Measurements from ENCODE around the gene MAP3K3. TPM values are rescaled to one million over a fixed set of nuclear protein-coding genes. Genes with fewer than 3 reads are reported as not detected.
A peak's percentile ranks its signal among the peaks of the same experiment; 100 is the strongest.

The MAP3K3 gene
- total RNA-seq, result 81.0 and 91.4 TPM in 2 replicates
- polyA plus RNA-seq, result 47.4 and 56.6 TPM in 2 replicates
- 58.3 and 59.8 TPM in 2 replicates for polyA plus RNA-seq (2011; cell fraction: cytosol; rRNA removed)
- 121 and 129 TPM in 2 replicates for polyA plus RNA-seq (2011; cell fraction: nucleus; rRNA removed)
- polyA plus RNA-seq (2012), result 62.5 and 62.6 TPM in 2 replicates
- 114 and 118 TPM in 2 replicates for polyA minus RNA-seq
- polyA minus RNA-seq (2011; cell fraction: cytosol; rRNA and poly(A)+ RNA removed), result 7.2 TPM
- polyA minus RNA-seq (2011; cell fraction: nucleus; rRNA and poly(A)+ RNA removed), result 90.0 and 101 TPM in 2 replicates
- Bru-seq, nascent RNA, result percentile 84 among the genes with signal in this experiment
- BruChase-seq, experiment 1, labeled RNA remaining after a 6-hour chase, result percentile 87 among the genes with signal in this experiment
- percentile 81 among the genes with signal in this experiment for BruChase-seq, experiment 2, labeled RNA remaining after a 2-hour chase
- long read RNA-seq, full-length matches to known transcripts, result 70 of 145 reads
- long read RNA-seq, partial matches to known transcripts, result 38 of 145 reads
- long read RNA-seq, other reads (novel, unspliced or antisense), result 37 of 145 reads

DNA sequence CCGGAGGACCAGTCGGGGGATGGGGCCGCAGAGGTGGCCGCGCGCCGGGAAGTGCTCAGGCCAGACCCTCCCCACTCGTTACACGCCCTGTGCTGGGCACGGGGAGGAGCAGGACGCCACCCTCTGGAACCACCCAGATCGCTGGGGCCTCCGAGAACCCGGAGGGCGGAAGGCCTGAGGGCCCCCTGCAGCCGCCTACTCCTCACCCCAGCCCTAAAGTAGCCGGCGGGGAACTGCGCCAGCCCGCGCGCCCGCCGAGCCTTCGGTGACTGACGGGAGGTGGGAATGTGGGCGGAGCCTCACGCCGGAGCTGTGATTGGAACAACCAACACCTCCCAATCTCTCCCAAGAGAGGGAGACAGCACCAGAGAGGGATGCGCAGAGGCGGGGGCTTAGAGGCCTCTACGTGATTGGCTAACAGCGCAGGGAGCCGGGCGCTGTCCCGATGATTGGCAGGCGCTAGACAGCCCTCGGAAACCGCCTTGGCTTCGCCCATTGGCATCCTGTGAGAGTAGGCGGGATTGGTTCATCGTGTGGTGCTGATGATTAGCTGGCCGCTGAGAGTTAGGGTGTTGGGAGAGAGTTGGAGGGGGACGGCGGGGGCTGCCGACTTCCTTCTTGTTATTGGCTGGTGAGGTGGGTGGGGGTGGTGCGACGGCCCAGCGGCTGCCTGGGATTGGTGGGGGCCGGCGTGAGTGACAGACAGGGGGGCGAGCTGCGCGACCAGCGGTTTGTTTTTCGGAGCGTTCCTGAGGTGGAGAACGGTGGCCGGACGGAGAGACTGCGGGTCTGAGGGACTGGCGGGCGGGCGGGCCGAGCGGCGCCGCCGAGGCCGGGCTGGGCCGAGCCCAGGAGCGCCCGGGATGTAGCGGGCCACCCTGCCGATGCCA is at the start of gene MAP3K3:
Gene MAP3K3, plus strand, starts transcription at position 734 of the 890 bp plus-strand sequence. CDS start 343 bp downstream, outside the sequence.
- dilution Hi-C loops (cut with MboI; ENCODE audit: extremely low pct_ligation_motif_present, low sequenced_read_pairs), result no loop called here
- no peaks in the 10 kb centered on the region for H3K9me1 ChIP-seq (replicated peaks; ENCODE audit: control insufficient read depth, extremely low read depth, insufficient read depth, low read length)
- peak within 1 kb of the TSS; percentile 71 for H2AFZ ChIP-seq (ENCODE audit: low read depth, low read length)
- peak within 1 kb of the TSS; percentile 78 to 97 (median 80) for H3K4me3 ChIP-seq (replicated peaks in 1 of 3; ENCODE audit: insufficient read depth in 1 of 3, low read depth in 1 of 3, low read length in 3 of 3)
- no peaks in the 10 kb centered on the region for H3K27me3 ChIP-seq (ENCODE audit: control insufficient read depth in 2 of 2, insufficient read depth in 2 of 2, low read length in 2 of 2)
- no peak for TF ChIP-seq FOS (IDR thresholded peaks at IDR 0.05; ENCODE audit: borderline replicate concordance, insufficient read depth, low read length)
- peak; percentile 97 for TF ChIP-seq POLR2AphosphoS5 (IDR thresholded peaks at IDR 0.05; ENCODE audit: insufficient read depth, low read depth, low read length)
- TF ChIP-seq POLR2A (IDR thresholded peaks at IDR 0.05; ENCODE audit: low read depth, low read length), result peak; percentile 93
- no peak for TF ChIP-seq GATA2 (IDR thresholded peaks at IDR 0.05; ENCODE audit: insufficient read depth, insufficient read length, low read depth, low read length)
- TF ChIP-seq, protein P1, sequence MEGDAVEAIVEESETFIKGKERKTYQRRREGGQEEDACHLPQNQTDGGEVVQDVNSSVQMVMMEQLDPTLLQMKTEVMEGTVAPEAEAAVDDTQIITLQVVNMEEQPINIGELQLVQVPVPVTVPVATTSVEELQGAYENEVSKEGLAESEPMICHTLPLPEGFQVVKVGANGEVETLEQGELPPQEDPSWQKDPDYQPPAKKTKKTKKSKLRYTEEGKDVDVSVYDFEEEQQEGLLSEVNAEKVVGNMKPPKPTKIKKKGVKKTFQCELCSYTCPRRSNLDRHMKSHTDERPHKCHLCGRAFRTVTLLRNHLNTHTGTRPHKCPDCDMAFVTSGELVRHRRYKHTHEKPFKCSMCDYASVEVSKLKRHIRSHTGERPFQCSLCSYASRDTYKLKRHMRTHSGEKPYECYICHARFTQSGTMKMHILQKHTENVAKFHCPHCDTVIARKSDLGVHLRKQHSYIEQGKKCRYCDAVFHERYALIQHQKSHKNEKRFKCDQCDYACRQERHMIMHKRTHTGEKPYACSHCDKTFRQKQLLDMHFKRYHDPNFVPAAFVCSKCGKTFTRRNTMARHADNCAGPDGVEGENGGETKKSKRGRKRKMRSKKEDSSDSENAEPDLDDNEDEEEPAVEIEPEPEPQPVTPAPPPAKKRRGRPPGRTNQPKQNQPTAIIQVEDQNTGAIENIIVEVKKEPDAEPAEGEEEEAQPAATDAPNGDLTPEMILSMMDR (IDR thresholded peaks at IDR 0.05; ENCODE audit: extremely low read depth in 1 of 2, insufficient read depth in 1 of 2, low read depth in 1 of 2, low read length in 2 of 2), result peak in 1 of 2 donors; percentile 24
- TF ChIP-seq, protein P2, sequence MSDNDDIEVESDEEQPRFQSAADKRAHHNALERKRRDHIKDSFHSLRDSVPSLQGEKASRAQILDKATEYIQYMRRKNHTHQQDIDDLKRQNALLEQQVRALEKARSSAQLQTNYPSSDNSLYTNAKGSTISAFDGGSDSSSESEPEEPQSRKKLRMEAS (IDR thresholded peaks at IDR 0.05; ENCODE audit: insufficient read depth, insufficient read length), result no peak
- TF ChIP-seq EZH2 (IDR thresholded peaks at IDR 0.05; ENCODE audit: borderline replicate concordance, low read depth, low read length, severe bottlenecking), result no peak
- no peak for TF ChIP-seq MYC (IDR thresholded peaks at IDR 0.05; ENCODE audit: low read depth, low read length)
- TF ChIP-seq JUN (IDR thresholded peaks at IDR 0.05; ENCODE audit: borderline replicate concordance, insufficient read depth, insufficient read length, low read depth), result no peak
- no peaks in the 10 kb centered on the region for H3K36me3 ChIP-seq (ENCODE audit: control insufficient read depth in 2 of 2, extremely low read depth in 1 of 2, insufficient read depth in 2 of 2, low read length in 2 of 2)
- POLR2A ChIA-PET, result interaction anchor here (0.8 to 1.2 kb wide), 7 partner anchors 11 to 175 kb away, joined by 3 to 10 read pairs (median 4); partner anchors contain the start of genes CCDC47 and DDX42
- H4K20me1 ChIP-seq (replicated peaks; ENCODE audit: control insufficient read depth, extremely low read depth, insufficient read depth, low read length), result peaks cover 18% of the 10 kb centered on the region
- peak within 1 kb of the TSS; percentile 100 for H3K4me2 ChIP-seq (ENCODE audit: insufficient read depth, low read length)
- peaks cover 27% of the 10 kb centered on the region for H3K4me1 ChIP-seq (ENCODE audit: control insufficient read depth, extremely low read depth, insufficient read depth, low read length)
- peak; percentile 98 for FAIRE-seq
- H3K79me2 ChIP-seq (ENCODE audit: control insufficient read depth, insufficient read depth, low read length), result peaks cover 38% of the 10 kb centered on the region
- H3K27ac ChIP-seq (ENCODE audit: insufficient read depth, low read depth, low read length), result peak within 1 kb of the TSS; percentile 53
- DNase-seq (ENCODE audit: low read depth, low spot score), result peak; percentile 100
- peak within 1 kb of the TSS; percentile 84 for H3K9ac ChIP-seq (replicated peaks; ENCODE audit: extremely low read depth, insufficient read depth, low read length)
- no peaks in the 10 kb centered on the region for H3K9me3 ChIP-seq (replicated peaks; ENCODE audit: control insufficient read depth, insufficient read depth, low read length)
- CTCF ChIA-PET, result interaction anchor here (0.6 to 5.0 kb wide), 15 partner anchors 8 to 216 kb away, joined by 3 to 32 read pairs (median 3); no protein-coding TSS in a partner anchor
- no TSS peak for BruUV-seq (replicated peaks)
- intact Hi-C loops (cut with micrococcal nuclease), result loop anchor here (1.0 to 5.0 kb wide), 5 partner anchors 12 to 153 kb away; partner anchors contain the start of genes DCAF7, DDX42, STRADA and TACO1
